GM11168 (cell line): ENCODE measurements around the gene RPH3AL.
"Not testable (repeated sequence)": the region's sequence is repeated elsewhere in the genome, so short reads cannot be mapped to it uniquely, and the experiment has no call there.

Experiments used
- in situ Hi-C: fragments of 300-500 bp; cut with MboI; formaldehyde crosslinking; loops from one replicate; pipeline ENCODE4 v1.12.0; 2022; ENCODE audit warnings: low sequenced_read_pairs; ENCODE audit not compliant: unreplicated experiment

RPH3AL gene

DNA sequence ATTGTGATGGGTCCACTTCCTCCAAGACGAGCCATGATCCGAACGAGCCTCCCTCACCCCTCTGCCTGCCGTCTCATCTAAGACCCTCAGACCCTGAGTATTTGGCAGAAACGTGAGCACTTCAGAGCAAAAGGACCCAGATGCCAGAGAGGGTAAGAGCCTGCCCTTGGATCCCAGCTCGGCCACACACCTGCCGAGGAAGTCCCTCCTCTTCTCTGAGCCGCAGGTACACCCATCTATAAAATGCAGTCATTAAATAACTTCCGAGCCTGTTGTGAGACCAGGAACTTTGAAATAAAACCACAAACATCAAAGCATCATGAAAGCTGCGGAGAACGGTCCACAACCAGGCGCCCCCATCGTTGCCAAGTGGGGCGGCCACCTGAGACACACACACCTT is 106.4 kb downstream of the RPH3AL start:
- in situ Hi-C loops, result no loop called here

DNA sequence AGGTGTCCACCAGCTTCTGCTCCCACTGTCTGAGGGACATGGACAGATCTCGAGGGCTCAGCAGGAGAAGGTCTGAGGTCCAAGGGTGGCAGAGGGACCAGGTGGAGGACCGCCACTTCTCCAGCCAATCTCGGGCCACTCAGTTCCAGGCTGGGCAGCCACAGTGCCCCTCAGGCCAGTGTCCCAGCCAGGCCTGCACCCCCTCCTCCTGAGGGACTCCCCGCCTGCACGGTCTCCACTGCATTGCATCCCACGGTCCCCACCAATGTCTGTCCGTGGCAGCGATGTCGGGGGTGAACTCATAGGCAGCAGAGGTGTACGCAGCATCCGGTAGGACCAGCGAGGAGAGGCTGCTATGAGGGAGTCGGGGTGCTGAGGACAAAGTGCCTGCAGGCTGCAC is 107.0 kb downstream of the RPH3AL start:
- in situ Hi-C loops, result no loop called here

GRCh38 chr17:245020-245419 is 107.6 kb downstream of the RPH3AL start:
- in situ Hi-C loops, result no loop called here

GRCh38 chr17:243924-244323 is 108.7 kb downstream of the RPH3AL start:
- in situ Hi-C loops, result not testable (repeated sequence)

DNA sequence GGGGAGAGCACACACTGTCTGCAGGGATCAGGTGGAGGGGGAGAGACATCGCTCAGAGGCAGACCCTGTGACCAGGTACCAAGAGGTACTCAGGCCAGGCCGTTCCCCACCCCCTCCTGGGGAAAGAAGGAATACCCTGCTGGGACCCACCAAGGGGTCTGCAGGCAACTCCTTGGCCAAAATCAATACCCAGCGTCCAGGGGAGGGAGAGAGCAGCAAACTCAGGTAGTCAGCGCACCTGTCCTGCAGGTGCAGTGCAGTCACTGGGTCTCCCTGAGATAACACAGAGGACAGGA is 113.7 kb downstream of the RPH3AL start:
- in situ Hi-C loops, result no loop called here

- in situ Hi-C loops, result no loop called here
Measured at GRCh38 chr17:238071-238963, 114.3 kb downstream of the RPH3AL start.

DNA sequence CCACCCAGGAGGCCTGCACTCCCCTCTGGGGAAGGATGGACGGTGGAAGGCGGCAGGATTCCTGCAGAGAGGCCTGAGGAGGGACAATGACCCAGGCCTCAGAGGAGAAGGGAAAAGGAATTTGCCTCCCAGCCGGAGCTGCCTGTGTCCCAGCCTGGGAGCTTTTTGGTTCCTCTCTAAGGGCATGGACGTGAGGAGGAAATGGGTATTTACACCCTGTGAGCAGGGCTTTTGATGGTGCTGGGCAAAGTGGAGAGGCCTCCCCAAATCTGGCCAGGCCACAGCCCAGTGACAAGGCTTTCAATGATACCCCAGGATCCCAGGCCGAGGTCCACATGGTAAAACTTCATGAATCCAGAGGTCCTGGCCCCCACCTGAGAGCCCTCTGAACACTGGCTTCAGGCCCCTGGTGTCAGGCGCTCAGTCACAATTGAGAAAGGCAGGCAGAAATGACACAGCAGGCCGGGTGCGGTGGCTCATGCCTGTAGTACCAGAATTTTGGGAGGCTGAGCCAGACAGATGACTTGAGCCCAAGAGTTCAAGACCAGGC is 115.1 kb downstream of the RPH3AL start:
- in situ Hi-C loops, result no loop called here

- in situ Hi-C loops, result no loop called here
Measured at GRCh38 chr17:236641-237405, 115.8 kb downstream of the RPH3AL start.

DNA sequence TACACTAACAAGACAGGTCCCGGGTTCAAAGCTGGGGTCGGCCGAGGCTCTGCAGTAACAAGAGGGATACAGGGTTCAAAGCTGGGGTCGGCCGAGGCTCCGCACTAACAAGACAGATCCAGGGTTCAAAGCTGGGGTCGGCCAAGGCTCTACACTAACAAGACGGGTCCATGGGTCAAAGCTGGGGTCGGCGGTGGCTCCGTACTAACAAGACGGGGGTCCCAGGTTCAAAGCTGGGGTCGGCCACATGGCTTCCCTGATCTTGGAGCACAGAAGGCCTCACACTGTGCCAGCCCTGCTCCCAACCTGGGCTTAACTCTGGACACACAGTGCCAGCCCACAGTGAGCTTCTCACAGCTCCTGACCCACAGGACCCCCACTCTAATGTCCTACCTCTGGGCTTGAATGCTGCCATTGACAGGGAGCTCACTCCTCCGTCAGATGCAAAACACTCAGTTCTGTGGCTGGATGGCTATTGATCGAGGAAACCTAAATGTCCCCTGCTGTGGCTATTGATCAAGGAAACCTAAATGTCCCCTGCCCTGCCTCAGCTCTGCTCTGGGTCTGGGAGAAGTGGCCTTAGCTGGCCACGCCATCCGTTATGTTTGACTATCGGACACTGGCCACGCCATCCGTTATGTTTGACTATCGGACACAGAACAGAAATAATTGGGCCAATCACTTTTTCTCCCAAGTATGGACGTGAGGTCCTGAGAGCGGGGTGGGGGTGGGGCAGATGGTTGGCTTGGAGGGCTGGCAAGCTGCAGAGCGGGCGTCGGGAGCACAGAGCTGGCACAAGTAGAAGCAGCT is 116.6 kb downstream of the RPH3AL start:
- in situ Hi-C loops, result no loop called here

- in situ Hi-C loops, result not testable (repeated sequence)
Measured at GRCh38 chr17:234994-235830, 117.4 kb downstream of the RPH3AL start.

- in situ Hi-C loops, result not testable (repeated sequence)
Measured at GRCh38 chr17:234163-234993, 118.2 kb downstream of the RPH3AL start.

DNA sequence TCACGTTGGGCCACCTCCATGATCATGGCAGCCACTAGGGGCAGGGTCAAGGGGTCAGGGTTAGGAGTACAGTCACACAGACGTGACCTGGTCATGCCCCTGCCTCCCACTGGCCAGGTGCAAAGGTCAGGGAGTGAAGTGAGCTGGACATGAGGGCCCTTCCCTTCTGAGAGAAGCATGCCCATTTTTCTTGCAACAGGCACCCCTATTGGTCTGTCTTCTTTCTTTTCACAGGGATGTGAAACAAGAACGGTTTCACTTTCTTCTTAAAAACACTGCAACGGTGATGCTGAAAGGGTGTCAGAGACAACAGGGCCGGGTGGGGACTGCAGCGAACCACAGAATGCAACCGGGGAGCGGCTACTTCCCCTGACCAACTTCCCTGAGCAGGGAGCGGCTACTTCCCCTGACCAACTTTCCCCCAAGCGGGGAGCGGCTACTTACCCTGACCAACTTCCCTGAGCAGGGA is 119.1 kb downstream of the RPH3AL start:
- in situ Hi-C loops, result no loop called here

- in situ Hi-C loops, result no loop called here
Measured at GRCh38 chr17:231966-232807, 120.4 kb downstream of the RPH3AL start.

DNA sequence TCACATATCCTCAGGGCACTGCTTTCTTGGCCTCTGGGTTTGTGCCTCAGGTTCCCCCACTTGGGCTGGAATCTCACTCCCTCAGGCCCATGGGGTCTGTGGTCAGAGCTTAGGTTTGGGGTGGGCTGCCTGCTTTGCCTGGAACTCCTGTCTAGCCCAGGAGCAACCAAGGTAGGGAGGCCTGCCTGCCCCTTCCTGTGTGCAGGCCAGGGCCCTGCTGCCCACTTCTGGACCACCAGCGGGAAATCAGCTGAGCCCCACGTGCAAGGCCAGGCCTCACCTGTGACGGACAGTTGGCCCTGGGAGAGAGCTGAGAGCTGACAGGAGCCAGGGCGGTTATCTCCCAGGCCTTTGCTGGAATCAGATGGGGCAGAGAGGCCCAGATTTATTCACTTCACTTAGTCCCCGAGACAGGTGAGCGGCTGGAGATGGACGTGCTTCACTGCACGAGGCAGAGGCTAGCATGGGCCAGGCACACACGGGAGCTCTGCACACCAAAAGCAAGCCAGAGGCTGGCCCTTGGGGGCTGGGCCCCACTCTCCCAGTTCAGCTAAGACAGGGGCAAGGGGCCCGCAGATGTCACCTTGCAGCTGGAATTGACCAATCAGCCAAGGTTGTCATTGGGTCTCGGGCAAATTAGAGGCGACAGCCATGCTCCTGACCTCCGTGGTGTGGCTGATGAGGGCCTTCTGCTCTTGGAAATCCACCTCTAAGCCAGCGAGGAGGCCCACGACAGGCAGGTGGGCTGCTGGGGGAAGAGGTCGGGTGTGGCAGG is 121.2 kb downstream of the RPH3AL start:
- in situ Hi-C loops, result no loop called here

DNA sequence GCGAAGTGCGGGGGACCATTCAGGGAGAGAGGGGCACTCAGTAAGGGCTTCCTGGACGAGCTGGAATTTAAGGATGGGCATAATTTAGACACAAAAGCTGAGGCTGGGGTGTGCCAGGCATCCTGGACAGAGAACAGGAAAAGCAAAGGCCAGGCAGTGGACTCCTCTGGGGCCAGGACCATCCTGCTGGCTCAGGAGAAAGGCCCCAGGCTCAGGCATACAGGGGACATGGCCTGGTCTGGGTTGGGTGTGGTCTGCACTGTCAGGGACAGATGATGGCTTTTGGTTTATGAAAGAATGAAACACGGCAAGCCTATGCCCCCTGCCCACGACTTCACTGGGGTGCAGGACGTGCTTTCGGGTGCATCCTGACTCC is 122.2 kb downstream of the RPH3AL start:
- in situ Hi-C loops, result no loop called here

- in situ Hi-C loops, result no loop called here
Measured at GRCh38 chr17:229709-230394, 122.8 kb downstream of the RPH3AL start.
